IPS-18c (cell line): ENCODE data around the gene OSBPL1A.

Source experiments
- H3K4me3 ChIP-seq: 2 replicates; pipeline ENCODE4 v1.7.0; 2013; ENCODE audit warnings: low read depth, mild to moderate bottlenecking, low read length, moderate library complexity; ENCODE audit not compliant: insufficient read depth
- H3K9me3 ChIP-seq: one replicate; pipeline ENCODE4 v1.6.1; 2013; ENCODE audit warnings: mild to moderate bottlenecking, low read length, moderate library complexity; ENCODE audit not compliant: control insufficient read depth, insufficient read depth

The OSBPL1A gene

GRCh38 chr18:24142376-24142775 lies 255.2 kb downstream of the OSBPL1A start:
- H3K9me3 ChIP-seq, result no peaks in the 10 kb centered on the region
- no peak overlapping the region for H3K4me3 ChIP-seq

DNA sequence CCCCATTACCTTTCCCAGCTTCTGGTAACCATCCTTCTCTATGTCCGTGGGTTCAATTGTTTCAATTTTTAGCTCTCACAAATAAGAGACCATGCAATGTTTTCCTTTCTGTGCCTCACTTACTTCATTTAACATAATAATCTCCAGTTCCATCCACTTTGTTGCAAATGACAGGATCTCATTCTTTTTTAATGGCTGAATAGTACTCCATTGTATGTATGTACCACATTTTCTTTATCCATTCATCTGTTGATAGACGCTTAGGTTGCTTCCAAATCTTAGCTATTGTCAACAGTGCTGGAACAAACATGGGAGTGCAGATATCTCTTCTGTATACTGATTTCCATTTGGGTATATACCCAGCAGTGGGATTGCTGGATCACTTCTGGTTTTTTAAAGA lies 256.9 kb downstream of the OSBPL1A start:
- H3K9me3 ChIP-seq, result no peaks in the 10 kb centered on the region
- no peak overlapping the region for H3K4me3 ChIP-seq

DNA sequence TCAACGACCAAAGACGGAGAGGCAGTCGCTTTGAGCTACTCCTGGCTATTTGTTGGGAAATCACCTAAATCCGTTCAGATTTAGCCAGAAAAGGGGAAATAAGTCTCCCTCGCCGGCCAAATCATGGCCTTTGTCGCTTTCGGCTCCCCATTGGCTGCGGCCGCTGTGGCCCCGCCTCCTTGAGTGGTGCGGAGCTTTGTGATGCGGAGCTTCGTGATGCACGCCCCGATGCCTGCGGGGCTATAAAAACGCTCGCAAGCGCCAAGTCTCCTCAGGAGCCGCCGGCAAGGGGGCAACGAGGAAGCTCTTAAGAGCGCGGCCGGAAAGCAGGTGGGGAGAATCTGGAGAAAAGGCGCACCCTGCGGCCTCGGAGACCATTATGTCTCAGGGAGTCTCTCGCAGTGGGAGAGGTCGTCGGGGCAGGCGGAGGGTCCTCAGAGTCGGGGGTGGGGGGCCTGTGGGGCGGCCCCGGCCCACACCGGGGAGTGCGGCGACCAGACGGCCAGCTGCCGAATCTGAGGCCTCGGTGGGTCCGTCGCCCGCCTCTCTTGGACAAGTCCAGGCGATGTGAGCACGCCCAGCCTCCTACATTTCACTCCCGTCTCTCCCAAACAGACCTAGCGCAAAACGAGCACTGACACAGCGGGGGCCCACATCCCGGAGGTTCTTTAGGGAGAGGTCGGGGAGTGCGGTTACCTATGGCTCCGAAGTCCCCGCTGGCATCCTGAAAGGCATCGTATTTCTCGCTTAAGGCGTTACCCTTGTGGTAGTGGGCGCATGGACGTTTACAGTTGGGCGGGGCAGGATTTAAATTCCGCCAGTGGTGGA lies 258.6 kb downstream of the OSBPL1A start, which contains the start of gene CABYR:
TSS of gene CABYR (plus strand) at position 274 of the 828 bp plus-strand sequence. CDS start 4,053 bp downstream, outside the sequence.
- Histone ChIP-seq H3K4me3 (peak within 1 kb of the TSS; percentile 73), H3K9me3 (no peaks in the 10 kb centered on the region)

GRCh38 chr18:24138409-24138788 lies 259.2 kb downstream of the OSBPL1A start:
- Histone ChIP-seq H3K4me3 (peak overlapping the region; percentile 73), H3K9me3 (no peaks in the 10 kb centered on the region)

DNA sequence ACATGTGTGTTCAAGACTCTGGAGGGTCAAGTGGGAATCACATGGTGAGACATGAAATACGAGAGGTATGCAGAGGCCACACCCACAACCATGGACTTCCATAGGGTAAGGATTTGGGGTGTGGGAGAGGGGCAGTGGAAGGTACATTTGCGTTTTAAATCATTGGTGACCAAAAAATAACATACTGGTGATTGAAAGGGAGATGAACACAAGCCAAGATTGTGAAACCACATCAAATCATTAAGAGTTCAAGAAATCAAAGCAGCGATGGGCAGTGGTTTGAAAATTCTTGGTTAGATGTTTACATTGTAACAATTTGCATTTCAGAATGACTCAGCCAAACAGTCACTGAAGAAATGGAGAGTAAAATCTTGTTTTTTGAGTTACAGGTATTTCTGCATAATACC lies 260.7 kb downstream of the OSBPL1A start:
- Histone ChIP-seq H3K9me3 (no peaks in the 10 kb centered on the region), H3K4me3 (no peak overlapping the region)

GRCh38 chr18:24130494-24130893 lies 267.1 kb downstream of the OSBPL1A start:
- no peak overlapping the region for H3K4me3 ChIP-seq
- no peaks in the 10 kb centered on the region for H3K9me3 ChIP-seq

DNA sequence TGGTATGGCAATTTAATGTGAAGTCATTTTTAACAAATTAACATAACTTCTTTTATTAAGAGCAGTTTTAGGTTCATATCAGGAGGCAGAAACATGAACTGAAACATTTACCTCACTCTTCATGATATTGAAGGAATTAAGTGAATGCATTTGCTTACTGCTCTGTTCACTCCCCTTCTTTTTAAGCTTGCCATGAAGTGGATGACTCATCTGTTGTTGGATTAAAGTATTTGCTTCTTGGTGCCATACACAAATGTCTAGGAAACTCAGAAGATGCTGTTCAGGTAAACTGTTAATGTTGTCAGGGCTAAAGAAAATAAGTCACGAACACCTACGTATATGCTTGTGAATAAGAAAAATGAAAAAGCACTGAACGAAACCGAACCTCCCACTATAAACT lies 268.9 kb downstream of the OSBPL1A start:
- no peak overlapping the region for H3K4me3 ChIP-seq

DNA sequence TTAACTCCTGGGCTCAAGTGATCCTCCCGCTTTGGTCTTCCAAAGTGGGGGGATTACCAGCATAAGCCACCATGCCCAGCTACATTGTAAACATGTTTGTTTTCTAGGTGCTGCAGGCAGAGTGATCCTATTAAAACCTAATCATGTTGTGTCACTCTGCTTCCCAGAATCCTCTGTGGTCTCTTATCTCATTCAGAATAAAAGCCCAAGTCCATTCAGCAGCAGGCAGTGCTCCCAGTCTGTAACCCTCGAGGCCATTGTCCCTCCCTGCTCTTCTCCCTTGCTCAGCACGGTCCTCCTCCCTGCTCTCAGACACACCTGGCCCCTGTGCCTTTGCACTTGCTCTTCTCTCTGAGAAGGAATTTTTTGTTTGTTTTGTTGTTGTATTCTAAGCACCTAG lies 269.9 kb downstream of the OSBPL1A start:
- Histone ChIP-seq H3K4me3 (no peak overlapping the region), H3K9me3 (no peaks in the 10 kb centered on the region)

More for the DNA sequence above, 268.9 kb downstream of the OSBPL1A start:
- no peaks in the 10 kb centered on the region for H3K9me3 ChIP-seq

DNA sequence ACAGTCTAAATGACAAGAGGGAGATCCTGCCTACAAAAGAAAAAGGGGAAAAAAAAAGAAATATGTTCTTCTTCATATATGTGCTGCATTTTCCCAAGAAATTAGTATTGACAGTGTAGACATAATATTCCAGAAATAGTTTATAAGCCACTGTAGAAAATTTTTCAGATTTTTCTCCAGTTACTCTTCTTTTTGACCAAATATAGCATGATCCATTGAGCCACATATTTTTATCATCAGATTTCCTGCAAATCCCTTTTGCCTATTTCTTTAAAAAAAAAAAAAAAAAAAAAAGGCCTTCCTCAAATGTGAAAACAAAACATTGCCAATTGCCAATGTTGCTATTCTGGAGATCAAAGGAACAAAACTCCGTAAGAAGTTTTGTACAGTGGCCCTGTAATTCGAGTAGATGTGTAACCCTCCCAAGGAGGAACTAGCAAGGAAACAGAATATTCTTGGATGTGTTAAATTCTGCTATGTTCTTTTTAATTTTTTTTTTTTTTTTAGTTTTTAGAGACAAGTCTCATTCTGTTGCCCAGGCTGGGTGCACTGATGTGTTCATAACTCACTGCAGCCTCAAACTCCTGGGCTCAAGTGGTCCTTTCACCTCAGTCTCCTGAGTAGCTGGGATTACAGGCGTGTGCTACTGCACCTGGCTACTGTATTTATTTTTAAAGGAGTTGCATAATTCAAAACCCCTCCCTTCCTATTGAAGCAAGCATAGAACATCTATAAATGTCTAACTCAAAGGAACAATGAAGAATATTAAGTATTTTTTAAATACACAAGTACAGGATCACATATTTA lies 271.3 kb downstream of the OSBPL1A start:
- Histone ChIP-seq H3K4me3 (no peak overlapping the region), H3K9me3 (no peaks in the 10 kb centered on the region)

GRCh38 chr18:24121625-24122024 lies 276.0 kb downstream of the OSBPL1A start:
- H3K4me3 ChIP-seq, result no peak overlapping the region
- no peaks in the 10 kb centered on the region for H3K9me3 ChIP-seq

GRCh38 chr18:24120676-24121075 lies 276.9 kb downstream of the OSBPL1A start:
- no peaks in the 10 kb centered on the region for H3K9me3 ChIP-seq
- no peak overlapping the region for H3K4me3 ChIP-seq

GRCh38 chr18:24118750-24119577 lies 278.7 kb downstream of the OSBPL1A start:
- H3K9me3 ChIP-seq, result no peaks in the 10 kb centered on the region
- no peak overlapping the region for H3K4me3 ChIP-seq

DNA sequence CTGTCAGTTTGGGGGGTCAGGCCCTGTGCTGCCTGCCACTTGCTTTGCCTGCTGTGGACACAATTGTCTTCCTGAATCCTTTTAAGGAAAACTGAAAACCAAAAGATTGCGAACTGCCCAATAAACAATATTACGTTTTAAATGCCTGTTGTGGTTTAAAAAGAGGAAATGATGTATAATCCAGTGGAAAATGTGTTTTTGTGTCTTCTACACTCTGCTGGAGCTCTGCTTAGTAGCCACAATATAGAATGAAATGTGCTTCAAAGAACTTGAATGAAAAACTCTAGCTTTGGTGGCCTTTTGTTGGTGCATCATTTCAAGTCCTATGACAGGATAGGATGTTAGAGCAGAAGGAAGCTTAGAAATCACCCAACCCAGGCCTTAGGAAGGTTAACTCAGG lies 282.0 kb downstream of the OSBPL1A start:
- Histone ChIP-seq H3K4me3 (no peak overlapping the region), H3K9me3 (no peaks in the 10 kb centered on the region)

GRCh38 chr18:24114924-24115549 lies 282.6 kb downstream of the OSBPL1A start:
- Histone ChIP-seq H3K9me3 (no peaks in the 10 kb centered on the region), H3K4me3 (no peak overlapping the region)

DNA sequence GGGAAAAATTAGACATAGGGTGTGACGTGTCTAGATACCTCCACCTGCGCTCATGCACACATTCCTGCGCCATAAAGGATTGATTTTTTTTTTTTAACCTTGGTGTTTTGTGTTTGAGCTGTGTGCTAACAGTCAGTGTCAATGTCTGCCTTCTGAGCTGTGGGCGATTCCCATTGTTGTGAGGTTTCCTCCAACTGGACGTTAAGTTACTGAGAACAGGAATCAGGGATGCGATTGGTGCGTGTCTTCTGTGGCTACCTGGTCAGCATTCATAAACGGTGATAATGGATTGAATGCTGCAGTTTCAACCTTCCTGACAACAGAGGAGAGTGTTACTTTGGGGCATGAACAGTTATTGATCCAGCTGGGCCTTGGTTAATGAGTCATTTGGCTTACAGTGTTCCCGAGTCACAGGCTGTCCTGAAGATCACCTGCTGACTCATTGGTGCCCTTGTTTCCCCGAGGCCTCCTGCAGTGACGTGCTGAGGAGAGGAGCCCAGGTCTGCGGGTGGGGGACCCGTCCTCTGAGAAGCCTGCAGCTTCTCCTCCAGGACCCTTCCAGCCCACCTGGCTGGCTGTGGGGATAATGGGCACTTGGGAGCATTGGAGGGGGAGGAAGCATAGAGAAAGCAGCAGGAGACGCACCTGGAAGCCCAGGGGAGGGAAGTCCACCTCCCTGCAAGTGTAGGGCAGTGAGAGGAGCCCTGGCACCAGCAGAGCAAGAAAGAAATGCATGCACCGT lies 284.6 kb downstream of the OSBPL1A start:
- Histone ChIP-seq H3K4me3 (no peak overlapping the region), H3K9me3 (no peaks in the 10 kb centered on the region)

GRCh38 chr18:24112464-24112863 lies 285.2 kb downstream of the OSBPL1A start:
- H3K4me3 ChIP-seq, result no peak overlapping the region

More at GRCh38 chr18:24112464-24112863, 285.2 kb downstream of the OSBPL1A start:
- no peaks in the 10 kb centered on the region for H3K9me3 ChIP-seq
